ENCODE measurements around the gene YOD1.
"Not testable (repeated sequence)": the region's sequence is repeated elsewhere in the genome, so short reads cannot be mapped to it uniquely, and the experiment has no call there.

Gene YOD1

DNA sequence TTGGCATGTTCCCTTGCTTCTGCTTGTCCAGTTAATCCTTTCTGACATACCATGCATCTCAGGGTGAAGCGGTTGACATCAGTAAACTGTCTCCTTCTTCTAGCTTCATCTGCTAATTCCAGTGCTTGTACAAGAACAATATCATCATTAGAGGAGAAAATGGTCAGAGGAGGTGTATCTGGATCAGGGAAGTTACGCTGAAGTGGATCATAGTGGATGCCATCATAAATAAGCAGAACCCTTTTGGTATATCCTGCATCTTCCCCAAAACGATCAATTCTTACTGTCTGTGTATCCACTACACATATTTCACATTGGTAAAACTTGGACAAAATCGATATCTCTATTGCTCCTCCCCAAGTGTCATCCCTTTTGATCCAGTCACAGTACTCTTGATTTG, 2.0 kb downstream of the YOD1 start:
- H3K9ac ChIP-seq (ENCODE audit: low read length in 2 of 2): peak overlapping the region; percentile 6 to 94
- H3K27me3 ChIP-seq (ENCODE audit: control insufficient read depth in 1 of 2, insufficient read depth in 2 of 2, low read length in 2 of 2): no peaks in the 10 kb centered on the region
- H3K9me3 ChIP-seq (ENCODE audit: control insufficient read depth in 2 of 2, low read length in 2 of 2): no peaks in the 10 kb centered on the region
- H3K4me3 ChIP-seq (ENCODE audit: low read length in 2 of 2): peak overlapping the region in 1 of 2 donors; percentile 95
- peaks cover 19% of the 10 kb centered on the region for H3K4me1 ChIP-seq (ENCODE audit: control insufficient read depth, insufficient read depth, low read length)
- peaks cover 9 to 12% of the 10 kb centered on the region in 2 donors for H3K36me3 ChIP-seq (ENCODE audit: control insufficient read depth in 2 of 2, insufficient read depth in 2 of 2, low read length in 2 of 2)
- H3K27ac ChIP-seq (ENCODE audit: low read length): no peak overlapping the region

DNA sequence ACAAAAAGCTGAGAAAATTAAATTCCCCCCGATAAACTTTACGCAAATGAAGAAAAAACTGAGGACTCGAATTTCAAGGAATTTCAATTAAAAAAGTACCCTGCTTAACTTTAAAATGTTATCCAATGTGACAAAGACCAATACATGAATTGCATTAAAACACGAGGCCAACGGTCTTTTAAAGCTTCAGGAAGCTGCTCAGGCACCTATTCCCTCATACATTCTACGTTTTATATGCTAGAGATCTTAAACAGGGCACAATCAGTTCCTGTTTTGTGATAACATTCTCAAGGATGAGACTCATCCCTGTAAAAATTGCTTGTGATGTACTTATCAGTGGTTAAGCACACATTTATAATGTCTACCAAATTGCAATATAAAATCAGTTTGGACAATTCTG, 3.0 kb downstream of the YOD1 start:
- H3K4me1 ChIP-seq (ENCODE audit: control insufficient read depth, insufficient read depth, low read length): peaks cover 15% of the 10 kb centered on the region
- no peak overlapping the region for H3K9ac ChIP-seq (ENCODE audit: low read length in 2 of 2)
- no peaks in the 10 kb centered on the region for H3K27me3 ChIP-seq (ENCODE audit: control insufficient read depth in 1 of 2, insufficient read depth in 2 of 2, low read length in 2 of 2)
- H3K4me3 ChIP-seq (ENCODE audit: low read length in 2 of 2): no peak overlapping the region
- peaks cover 9 to 12% of the 10 kb centered on the region in 2 donors for H3K36me3 ChIP-seq (ENCODE audit: control insufficient read depth in 2 of 2, insufficient read depth in 2 of 2, low read length in 2 of 2)
- H3K9me3 ChIP-seq (ENCODE audit: control insufficient read depth in 2 of 2, low read length in 2 of 2): no peaks in the 10 kb centered on the region
- no peak overlapping the region for H3K27ac ChIP-seq (ENCODE audit: low read length)

DNA sequence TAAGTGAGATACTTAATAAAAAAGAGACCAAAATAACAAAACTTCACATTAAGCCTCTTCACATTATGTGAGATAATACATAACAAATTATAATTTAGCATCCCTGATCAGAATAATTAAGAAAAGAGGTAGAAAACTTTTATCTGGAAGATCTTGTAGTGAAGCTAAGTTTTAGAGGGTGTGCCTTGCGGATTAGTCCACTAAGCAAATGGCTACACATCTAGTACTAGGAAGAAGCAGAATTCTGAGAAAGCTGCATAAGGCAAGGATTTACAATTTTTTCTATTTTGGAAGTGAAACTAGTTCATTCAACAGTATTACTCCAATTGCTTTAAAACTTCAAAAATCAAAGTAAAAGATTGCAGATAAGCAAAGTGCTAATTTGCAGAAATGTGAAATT, 3.5 kb downstream of the YOD1 start:
- H3K9me3 ChIP-seq (ENCODE audit: control insufficient read depth in 2 of 2, low read length in 2 of 2): no peaks in the 10 kb centered on the region
- H3K4me3 ChIP-seq (ENCODE audit: low read length in 2 of 2): no peak overlapping the region
- no peak overlapping the region for H3K9ac ChIP-seq (ENCODE audit: low read length in 2 of 2)
- no peaks in the 10 kb centered on the region for H3K27me3 ChIP-seq (ENCODE audit: control insufficient read depth in 1 of 2, insufficient read depth in 2 of 2, low read length in 2 of 2)
- H3K36me3 ChIP-seq (ENCODE audit: control insufficient read depth in 2 of 2, insufficient read depth in 2 of 2, low read length in 2 of 2): peaks cover 9 to 12% of the 10 kb centered on the region in 2 donors
- peaks cover 14% of the 10 kb centered on the region for H3K4me1 ChIP-seq (ENCODE audit: control insufficient read depth, insufficient read depth, low read length)
- no peak overlapping the region for H3K27ac ChIP-seq (ENCODE audit: low read length)

DNA sequence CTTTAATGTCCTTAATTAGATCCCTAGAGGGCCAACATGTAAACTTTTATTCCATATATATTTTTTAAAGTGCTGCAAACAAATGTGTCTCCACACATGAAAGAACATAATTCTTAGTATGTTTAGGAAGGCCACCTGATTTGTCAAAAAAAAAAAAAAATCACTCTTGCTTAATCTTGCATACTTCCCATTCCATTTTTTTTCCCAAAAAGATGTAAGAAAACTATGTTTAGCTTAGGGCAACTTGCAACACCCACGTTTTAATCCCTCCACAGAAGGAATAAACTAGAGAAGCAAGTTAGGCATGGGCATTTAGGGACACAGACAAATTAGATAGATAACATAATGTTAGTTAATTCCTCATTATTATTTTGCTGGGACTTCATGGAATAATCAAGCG, 5.6 kb downstream of the YOD1 start:
- no peak overlapping the region for H3K4me3 ChIP-seq (ENCODE audit: low read length in 2 of 2)

DNA sequence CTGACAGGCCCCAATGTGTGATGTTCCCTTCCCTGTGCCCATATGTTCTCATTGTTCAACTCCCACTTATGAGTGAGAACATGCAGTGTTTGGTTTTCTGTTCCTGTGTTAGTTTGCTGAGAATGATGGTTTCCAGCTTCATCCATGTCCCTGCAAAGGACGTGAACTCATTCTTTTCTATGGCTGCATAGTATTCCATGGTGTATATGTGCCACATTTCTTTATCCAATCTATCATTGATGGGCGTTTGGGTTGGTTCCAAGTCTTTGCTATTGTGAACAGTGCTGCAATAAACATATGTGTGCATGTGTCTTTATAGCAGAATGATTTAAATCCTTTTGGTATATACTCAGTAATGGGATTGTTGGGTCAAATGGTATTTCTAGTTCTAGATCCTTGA, 9.6 kb downstream of the YOD1 start:
- H3K9me3 ChIP-seq (ENCODE audit: control insufficient read depth in 2 of 2, low read length in 2 of 2); H3K4me3 ChIP-seq (ENCODE audit: low read length in 2 of 2); H3K27me3 ChIP-seq (ENCODE audit: control insufficient read depth in 1 of 2, insufficient read depth in 2 of 2, low read length in 2 of 2); H3K36me3 ChIP-seq (ENCODE audit: control insufficient read depth in 2 of 2, insufficient read depth in 2 of 2, low read length in 2 of 2); H3K4me1 ChIP-seq (ENCODE audit: control insufficient read depth, insufficient read depth, low read length); H3K27ac ChIP-seq (ENCODE audit: low read length); H3K9ac ChIP-seq (ENCODE audit: low read length in 2 of 2): not testable (repeated sequence)

More for the DNA sequence above, 5.6 kb downstream of the YOD1 start:
- Histone ChIP-seq H3K4me1 (ENCODE audit: control insufficient read depth, insufficient read depth, low read length) (peaks cover 3% of the 10 kb centered on the region), H3K36me3 (ENCODE audit: control insufficient read depth in 2 of 2, insufficient read depth in 2 of 2, low read length in 2 of 2) (peaks cover 9 to 12% of the 10 kb centered on the region in 2 donors), H3K9ac (ENCODE audit: low read length in 2 of 2) (no peak overlapping the region), H3K27ac (ENCODE audit: low read length) (no peak overlapping the region), H3K9me3 (ENCODE audit: control insufficient read depth in 2 of 2, low read length in 2 of 2) (no peaks in the 10 kb centered on the region), H3K27me3 (ENCODE audit: control insufficient read depth in 1 of 2, insufficient read depth in 2 of 2, low read length in 2 of 2) (no peaks in the 10 kb centered on the region)

DNA sequence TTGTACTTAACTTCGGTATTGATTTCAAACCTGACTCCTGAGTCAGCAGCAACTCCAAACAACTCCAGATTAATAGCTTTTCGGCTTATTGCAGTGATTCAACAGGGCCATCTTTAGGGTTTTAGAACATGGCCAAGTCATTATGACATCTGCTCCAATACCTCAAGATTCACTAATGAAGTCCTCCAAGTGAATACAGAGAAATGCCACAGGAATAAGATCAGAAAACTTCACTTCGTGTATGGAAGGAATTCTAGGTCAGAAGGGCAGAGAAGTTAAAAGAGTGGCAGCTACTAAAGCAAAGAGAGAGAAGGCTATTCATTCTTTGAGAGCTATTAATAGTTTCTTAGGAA, 10.9 kb downstream of the YOD1 start:
- H3K4me3 ChIP-seq (ENCODE audit: low read length in 2 of 2): no peak overlapping the region
- no peaks in the 10 kb centered on the region for H3K9me3 ChIP-seq (ENCODE audit: control insufficient read depth in 2 of 2, low read length in 2 of 2)
- no peak overlapping the region for H3K27ac ChIP-seq (ENCODE audit: low read length)
- no peaks in the 10 kb centered on the region for H3K36me3 ChIP-seq (ENCODE audit: control insufficient read depth in 2 of 2, insufficient read depth in 2 of 2, low read length in 2 of 2)
- H3K27me3 ChIP-seq (ENCODE audit: control insufficient read depth in 1 of 2, insufficient read depth in 2 of 2, low read length in 2 of 2): no peaks in the 10 kb centered on the region
- no peak overlapping the region for H3K9ac ChIP-seq (ENCODE audit: low read length in 2 of 2)
- H3K4me1 ChIP-seq (ENCODE audit: control insufficient read depth, insufficient read depth, low read length): no peaks in the 10 kb centered on the region

DNA sequence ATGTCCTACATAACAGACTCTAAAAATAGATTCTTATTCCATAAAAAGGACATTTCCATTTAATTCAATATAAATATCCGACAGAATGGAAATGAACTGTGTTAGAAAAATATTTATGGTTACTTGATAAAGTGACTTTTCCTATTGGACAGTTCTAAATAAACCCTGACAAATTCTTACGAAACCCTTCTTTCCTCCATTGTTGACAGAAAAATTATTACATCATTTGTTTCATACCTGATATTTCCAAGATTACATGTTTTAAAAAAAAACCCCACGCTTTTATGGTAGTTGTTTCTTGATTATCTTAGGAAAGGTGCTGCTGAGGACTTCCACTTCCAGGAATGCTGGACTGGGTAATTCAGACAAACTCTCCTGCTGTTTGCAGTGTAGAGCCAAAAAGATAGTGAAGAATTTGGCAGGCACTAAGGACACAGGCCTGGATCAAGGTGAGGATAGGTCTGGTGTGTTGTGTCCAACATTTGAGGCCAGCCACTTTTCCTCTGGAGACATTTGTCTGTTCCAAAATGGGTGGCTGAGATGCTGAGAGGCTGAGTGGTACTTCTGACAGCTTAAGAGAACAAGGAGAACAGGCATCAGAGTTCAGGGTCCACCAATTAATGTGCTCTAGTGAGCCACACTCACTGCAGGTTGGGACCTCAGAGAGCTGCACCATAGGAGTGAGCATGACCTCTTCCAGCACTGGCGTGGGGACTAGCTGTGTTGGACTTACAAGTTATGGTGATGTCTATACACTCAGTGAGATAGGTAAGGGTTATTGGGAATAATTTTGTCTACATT, 11.4 kb downstream of the YOD1 start:
- H3K9me3 ChIP-seq (ENCODE audit: control insufficient read depth in 2 of 2, low read length in 2 of 2): no peaks in the 10 kb centered on the region
- H3K27me3 ChIP-seq (ENCODE audit: control insufficient read depth in 1 of 2, insufficient read depth in 2 of 2, low read length in 2 of 2): no peaks in the 10 kb centered on the region
- H3K4me1 ChIP-seq (ENCODE audit: control insufficient read depth, insufficient read depth, low read length): no peaks in the 10 kb centered on the region
- no peak overlapping the region for H3K4me3 ChIP-seq (ENCODE audit: low read length in 2 of 2)
- H3K36me3 ChIP-seq (ENCODE audit: control insufficient read depth in 2 of 2, insufficient read depth in 2 of 2, low read length in 2 of 2): no peaks in the 10 kb centered on the region
- no peak overlapping the region for H3K27ac ChIP-seq (ENCODE audit: low read length)
- H3K9ac ChIP-seq (ENCODE audit: low read length in 2 of 2): no peak overlapping the region

DNA sequence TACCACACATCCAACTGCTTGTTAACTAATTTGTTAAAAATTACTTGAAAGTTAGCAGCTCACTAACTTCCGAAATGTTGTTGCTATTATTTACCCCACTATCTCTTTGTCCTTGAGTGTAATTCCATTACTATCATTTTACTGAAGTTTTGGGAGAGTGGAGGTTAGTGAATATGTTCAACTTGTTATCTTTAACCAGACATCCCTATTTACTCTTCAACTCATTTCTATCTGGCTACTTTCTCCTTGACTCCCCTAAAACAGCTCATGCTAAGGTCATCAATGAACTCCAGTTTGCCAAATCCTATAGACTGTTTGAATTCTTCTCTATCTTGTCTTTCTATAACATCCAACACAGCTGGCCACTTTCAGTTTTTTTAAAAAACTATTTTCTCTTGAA, 14.1 kb downstream of the YOD1 start:
- H3K36me3 ChIP-seq (ENCODE audit: control insufficient read depth in 2 of 2, insufficient read depth in 2 of 2, low read length in 2 of 2): no peaks in the 10 kb centered on the region
- no peaks in the 10 kb centered on the region for H3K27me3 ChIP-seq (ENCODE audit: control insufficient read depth in 1 of 2, insufficient read depth in 2 of 2, low read length in 2 of 2)
- H3K9me3 ChIP-seq (ENCODE audit: control insufficient read depth in 2 of 2, low read length in 2 of 2): no peaks in the 10 kb centered on the region
- no peak overlapping the region for H3K4me3 ChIP-seq (ENCODE audit: low read length in 2 of 2)
- H3K9ac ChIP-seq (ENCODE audit: low read length in 2 of 2): no peak overlapping the region
- H3K4me1 ChIP-seq (ENCODE audit: control insufficient read depth, insufficient read depth, low read length): no peaks in the 10 kb centered on the region
- no peak overlapping the region for H3K27ac ChIP-seq (ENCODE audit: low read length)

DNA sequence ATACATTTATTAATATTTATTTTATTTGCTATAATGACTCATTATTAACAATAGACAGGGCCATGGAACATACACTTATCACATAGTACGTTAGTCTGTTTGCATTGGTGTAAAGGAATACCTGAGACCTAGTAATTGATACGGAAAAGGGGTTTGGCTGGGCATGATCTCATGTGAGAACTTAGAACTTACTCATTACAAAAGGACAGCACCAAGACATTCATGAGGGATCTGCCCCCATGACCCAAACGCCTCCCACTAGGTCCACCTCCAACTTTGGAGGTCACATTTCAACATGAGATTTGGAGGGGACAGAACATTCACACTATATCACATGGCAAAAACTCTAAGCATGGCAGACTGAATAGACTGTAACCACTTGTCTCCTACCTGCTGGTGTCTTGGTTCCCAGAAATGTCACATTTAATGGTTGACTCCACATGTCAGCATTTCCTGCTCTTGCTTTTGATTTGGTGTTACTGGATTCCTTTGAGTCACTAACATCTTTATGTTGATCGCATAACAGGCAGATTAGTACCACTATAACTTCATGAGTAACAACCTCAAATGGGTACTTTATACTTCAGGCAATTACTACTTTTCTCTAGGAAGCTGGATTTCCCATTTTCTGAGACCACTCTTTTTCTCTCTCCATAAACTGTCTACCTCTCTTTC, 15.0 kb downstream of the YOD1 start:
- Histone ChIP-seq H3K4me3 (ENCODE audit: low read length in 2 of 2) (no peak overlapping the region), H3K4me1 (ENCODE audit: control insufficient read depth, insufficient read depth, low read length) (no peaks in the 10 kb centered on the region), H3K36me3 (ENCODE audit: control insufficient read depth in 2 of 2, insufficient read depth in 2 of 2, low read length in 2 of 2) (no peaks in the 10 kb centered on the region), H3K9me3 (ENCODE audit: control insufficient read depth in 2 of 2, low read length in 2 of 2) (no peaks in the 10 kb centered on the region), H3K27me3 (ENCODE audit: control insufficient read depth in 1 of 2, insufficient read depth in 2 of 2, low read length in 2 of 2) (peaks cover 0 to 5% of the 10 kb centered on the region in 2 donors), H3K9ac (ENCODE audit: low read length in 2 of 2) (no peak overlapping the region), H3K27ac (ENCODE audit: low read length) (no peak overlapping the region)

DNA sequence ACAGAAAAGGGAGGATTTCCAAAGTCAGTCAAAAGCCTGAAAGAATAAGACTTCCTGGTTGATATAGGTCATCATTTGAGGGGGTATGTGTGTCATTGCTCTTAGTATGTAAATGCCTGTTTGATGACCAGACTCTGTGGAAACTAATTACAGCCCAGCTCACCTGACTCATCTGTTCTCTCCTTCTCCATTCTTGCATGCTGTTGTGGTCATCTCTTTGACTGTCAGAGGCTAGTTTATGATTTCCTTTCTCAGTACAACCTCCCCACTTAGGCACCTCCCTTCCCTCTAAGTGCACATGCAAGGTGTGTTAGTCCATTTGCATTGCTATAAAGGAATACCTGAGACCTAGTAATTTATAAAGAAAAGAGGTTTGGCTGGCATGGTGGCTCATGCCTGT, 16.0 kb downstream of the YOD1 start:
- peaks cover 0 to 5% of the 10 kb centered on the region in 2 donors for H3K27me3 ChIP-seq (ENCODE audit: control insufficient read depth in 1 of 2, insufficient read depth in 2 of 2, low read length in 2 of 2)
- no peaks in the 10 kb centered on the region for H3K4me1 ChIP-seq (ENCODE audit: control insufficient read depth, insufficient read depth, low read length)
- no peak overlapping the region for H3K27ac ChIP-seq (ENCODE audit: low read length)

DNA sequence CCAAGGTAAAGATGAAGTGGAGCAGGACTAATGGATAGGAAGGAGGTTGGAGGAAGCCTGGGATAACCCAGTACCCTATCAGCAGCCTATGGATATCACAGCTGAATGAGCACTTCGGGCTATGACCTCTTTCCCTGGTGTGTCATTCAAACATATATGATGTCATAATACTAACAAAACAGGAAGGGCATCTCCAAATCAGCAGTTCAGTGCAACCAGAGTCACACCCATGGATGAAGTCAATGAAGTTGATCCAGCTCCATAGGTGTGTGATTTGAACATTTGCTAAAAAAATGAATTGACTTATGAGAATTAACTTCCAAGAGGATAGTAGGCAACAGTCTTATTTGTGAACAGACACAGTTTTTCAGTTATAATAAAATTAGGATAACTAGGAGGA, 16.8 kb downstream of the YOD1 start:
- Histone ChIP-seq H3K4me3 (ENCODE audit: low read length in 2 of 2) (no peak overlapping the region), H3K27ac (ENCODE audit: low read length) (no peak overlapping the region), H3K9ac (ENCODE audit: low read length in 2 of 2) (no peak overlapping the region), H3K9me3 (ENCODE audit: control insufficient read depth in 2 of 2, low read length in 2 of 2) (no peaks in the 10 kb centered on the region), H3K36me3 (ENCODE audit: control insufficient read depth in 2 of 2, insufficient read depth in 2 of 2, low read length in 2 of 2) (no peaks in the 10 kb centered on the region), H3K4me1 (ENCODE audit: control insufficient read depth, insufficient read depth, low read length) (no peaks in the 10 kb centered on the region), H3K27me3 (ENCODE audit: control insufficient read depth in 1 of 2, insufficient read depth in 2 of 2, low read length in 2 of 2) (peaks cover 0 to 5% of the 10 kb centered on the region in 2 donors)

More for the DNA sequence above, 16.0 kb downstream of the YOD1 start:
- Histone ChIP-seq H3K4me3 (ENCODE audit: low read length in 2 of 2) (no peak overlapping the region), H3K9ac (ENCODE audit: low read length in 2 of 2) (no peak overlapping the region), H3K9me3 (ENCODE audit: control insufficient read depth in 2 of 2, low read length in 2 of 2) (no peaks in the 10 kb centered on the region), H3K36me3 (ENCODE audit: control insufficient read depth in 2 of 2, insufficient read depth in 2 of 2, low read length in 2 of 2) (no peaks in the 10 kb centered on the region)

All from stomach smooth muscle (tissue), 2 donors.